HG03571 (cell line): Measurements from ENCODE around the gene SPINDOC.
"Not testable (repeated sequence)": the region's sequence is repeated elsewhere in the genome, so short reads cannot be mapped to it uniquely, and the experiment has no call there.

Source experiments
- ATAC-seq: cut with Tn5 transposase; IDR thresholded peaks from one replicate; pipeline ENCODE4 v1.9.1; 2021; ENCODE audit not compliant: unreplicated experiment

The SPINDOC gene

GRCh38 chr11:63783925-63784592 lies 29.2 kb upstream of the SPINDOC start:
- ATAC-seq: no peak

- no peak for ATAC-seq
Observed at GRCh38 chr11:63785823-63786222, 27.4 kb upstream of the SPINDOC start.

DNA sequence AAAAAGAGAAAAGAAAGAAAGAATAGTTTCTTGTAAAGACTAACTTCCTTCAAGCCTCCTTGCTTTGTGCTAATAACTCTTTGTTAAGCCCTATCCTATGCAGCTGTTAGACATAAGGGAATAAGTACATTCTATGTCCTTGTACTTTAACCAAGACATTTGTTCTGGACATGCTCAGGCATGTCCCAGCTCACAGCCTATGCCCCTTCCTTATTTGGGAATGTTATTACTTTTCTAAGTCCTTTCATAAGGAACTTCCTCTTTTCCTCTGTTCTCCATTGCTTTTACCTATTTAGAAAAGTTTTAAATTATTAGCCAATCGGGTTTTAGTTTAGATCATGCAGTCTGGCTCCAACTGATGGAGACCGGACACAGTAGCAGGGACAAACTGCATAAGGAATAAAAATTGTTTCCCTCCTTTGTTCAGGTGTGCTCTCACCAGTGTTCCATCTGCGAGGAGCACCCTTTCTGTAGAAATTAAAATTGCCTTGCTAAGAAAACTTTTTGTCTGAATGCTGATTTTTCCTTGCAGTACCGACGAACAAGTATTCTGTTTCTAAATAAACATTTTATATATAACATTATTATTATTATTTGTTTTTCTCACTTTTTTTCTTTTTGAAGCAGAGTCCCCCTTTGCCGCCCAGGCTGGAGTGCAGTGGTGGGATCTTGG lies 21.6 kb upstream of the SPINDOC start:
- ATAC-seq: no peak

DNA sequence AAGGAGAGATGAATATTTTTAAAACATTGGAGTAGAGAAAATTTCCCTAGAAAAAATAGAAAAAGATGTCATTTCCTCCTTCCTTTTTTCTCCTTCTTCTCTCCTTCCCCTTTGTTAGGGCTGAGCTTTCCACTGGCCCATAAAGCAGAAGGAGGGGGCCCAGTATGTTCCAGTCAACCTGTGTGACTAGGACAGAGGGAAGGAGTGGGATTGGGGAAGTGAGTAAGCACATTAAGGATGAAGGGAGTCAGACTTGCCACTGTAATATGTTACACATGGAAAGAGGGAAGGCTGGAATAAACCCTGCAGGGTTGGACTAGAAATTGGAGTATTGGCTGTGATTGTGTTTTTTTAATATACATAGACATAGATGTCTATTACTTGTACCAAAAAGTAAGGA lies 20.1 kb upstream of the SPINDOC start:
- ATAC-seq: no peak

- no peak for ATAC-seq
Observed at GRCh38 chr11:63795066-63795465, 18.2 kb upstream of the SPINDOC start.

GRCh38 chr11:63800921-63801320 lies 12.3 kb upstream of the SPINDOC start:
- no peak for ATAC-seq

DNA sequence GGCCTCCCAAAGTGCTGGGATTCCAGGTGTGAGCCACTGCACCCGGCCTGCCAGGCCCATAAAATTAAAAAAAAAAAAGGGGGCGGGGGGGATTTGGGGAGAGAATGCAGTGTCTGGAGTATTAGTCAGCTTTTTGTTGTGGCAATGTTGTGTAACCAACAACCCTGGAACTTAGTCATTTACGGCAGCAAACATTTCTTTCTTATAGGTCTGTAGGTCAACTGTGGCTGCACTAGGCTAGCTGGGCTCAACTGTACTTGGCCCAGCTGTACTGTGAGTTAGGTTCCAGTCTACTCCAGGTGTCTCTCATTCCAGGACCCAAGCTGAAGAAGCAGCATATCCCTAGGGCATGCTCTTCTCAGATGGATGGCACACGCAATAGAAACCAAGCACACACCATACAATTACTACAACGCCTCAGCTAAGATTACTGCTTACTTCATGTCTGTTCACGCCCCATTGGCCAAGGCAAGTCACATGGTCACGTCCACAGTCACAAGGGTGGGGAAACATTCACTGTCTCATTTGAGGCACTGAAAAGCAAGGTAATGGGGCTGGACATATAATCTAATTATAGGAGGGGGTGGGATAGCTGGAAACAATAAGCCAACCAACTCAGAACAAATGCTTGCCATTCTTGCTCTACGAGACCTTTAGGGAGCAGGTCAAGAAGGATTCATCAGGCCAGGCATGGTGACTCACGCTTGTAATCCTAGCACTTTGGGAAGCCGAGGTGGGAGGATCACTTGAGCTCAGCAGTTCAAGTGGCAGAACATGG lies 10.4 kb upstream of the SPINDOC start:
- ATAC-seq: no peak

DNA sequence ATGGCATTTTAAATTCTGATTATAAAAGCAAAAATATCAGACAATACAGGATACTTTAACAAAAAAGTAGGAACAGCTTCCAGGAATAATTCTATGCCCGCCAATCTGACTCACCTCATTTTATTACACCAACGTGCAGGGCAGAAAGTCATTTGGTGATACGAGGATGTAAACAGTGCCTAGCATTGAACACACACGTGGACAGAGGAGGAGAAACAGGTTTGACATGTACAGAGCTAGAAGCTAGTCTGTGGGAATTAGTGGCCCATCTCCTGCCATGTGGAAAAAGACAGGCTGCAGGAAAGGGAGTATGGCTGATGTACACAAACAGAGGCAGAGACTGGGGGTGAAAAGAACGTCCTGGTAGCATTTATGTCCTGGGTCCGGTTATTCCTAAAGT lies 9.0 kb upstream of the SPINDOC start:
- ATAC-seq: no peak

GRCh38 chr11:63805844-63806415 lies 7.3 kb upstream of the SPINDOC start:
- no peak for ATAC-seq

GRCh38 chr11:63810383-63810782 lies 2.9 kb upstream of the SPINDOC start:
- not testable (repeated sequence) for ATAC-seq

- no peak for ATAC-seq
Observed at GRCh38 chr11:63811522-63811921, 1.7 kb upstream of the SPINDOC start.

GRCh38 chr11:63813563-63814382 lies 517 bp downstream of the SPINDOC start:
- peak; percentile 31 for ATAC-seq

DNA sequence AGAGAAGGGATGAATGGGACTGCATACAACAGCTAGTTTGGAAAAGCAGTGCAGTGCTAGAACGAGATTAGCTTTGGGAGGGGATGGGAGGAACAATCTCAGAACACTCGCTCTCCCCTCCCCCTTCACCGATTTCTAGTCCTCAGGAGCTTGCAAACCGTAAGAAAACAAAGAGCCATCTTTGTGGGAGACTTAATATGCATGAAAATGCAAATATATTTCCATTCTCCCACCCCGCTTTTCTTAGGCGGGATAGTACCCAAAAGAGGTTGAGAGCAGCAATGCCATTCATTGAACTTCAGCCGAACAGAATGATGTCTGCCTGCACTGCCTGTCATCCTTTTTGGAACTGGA lies 1.1 kb downstream of the SPINDOC start:
- no peak for ATAC-seq

GRCh38 chr11:63816166-63816565 lies 2.9 kb downstream of the SPINDOC start:
- no peak for ATAC-seq

DNA sequence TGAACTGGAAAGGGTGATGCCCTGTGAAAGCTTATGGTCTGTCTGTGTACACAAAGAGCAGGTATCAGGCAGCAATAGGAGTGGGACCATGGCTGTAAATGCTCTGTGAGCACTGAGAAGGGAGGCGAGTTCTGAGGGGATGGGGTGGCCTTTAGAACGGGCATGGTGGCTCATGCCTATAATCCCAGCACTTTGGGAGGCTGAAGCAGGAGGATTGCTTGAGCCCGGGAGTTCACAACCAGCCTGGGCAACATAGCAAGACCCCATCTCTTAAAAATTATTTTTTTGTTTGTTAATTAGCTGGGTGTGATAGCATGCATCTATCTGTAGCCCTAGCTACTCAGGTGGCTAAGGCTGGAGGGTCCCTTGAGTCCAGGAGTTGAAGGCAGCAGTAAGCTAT lies 3.5 kb downstream of the SPINDOC start:
- ATAC-seq: no peak

- ATAC-seq: no peak
Observed at GRCh38 chr11:63817758-63818498, 4.7 kb downstream of the SPINDOC start.

DNA sequence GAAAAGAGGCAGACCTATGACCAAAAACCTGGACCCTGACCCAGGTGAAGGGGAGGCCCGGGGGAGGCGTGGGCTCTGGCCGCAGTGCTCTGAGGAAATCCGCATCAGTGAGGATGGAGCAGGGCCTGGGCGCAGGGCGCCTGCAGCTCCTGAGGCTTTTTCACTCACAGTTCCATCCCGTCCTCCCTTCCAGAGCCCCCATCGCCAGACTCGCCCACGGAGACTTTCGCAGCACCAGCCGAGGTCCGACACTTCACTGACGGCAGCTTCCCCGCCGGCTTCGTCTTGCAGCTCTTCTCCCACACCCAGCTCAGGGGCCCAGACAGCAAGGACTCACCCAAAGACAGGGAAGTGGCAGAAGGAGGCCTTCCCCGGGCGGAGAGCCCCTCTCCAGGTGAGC lies 5.4 kb downstream of the SPINDOC start:
- no peak for ATAC-seq

DNA sequence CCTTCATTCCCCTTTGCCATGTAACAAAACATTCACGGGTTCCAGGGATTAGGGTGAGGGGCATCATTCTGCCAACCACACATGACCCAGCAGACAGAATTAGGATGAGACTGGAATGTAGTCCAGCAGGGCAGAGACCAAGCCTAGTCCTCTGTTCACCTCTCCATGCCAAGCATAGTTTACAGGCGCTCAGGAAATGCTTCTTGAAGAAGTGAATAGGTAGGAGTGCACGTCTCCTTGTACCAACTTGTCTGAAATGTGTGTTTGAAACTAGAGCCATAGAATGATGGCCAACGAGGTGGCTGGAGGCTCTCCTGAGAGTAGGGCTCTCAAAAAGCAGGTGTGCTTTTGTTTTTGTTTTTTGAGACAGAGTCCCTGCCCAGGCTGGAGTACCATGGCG lies 8.2 kb downstream of the SPINDOC start:
- ATAC-seq: no peak

- ATAC-seq: no peak
Observed at GRCh38 chr11:63826471-63827190, 13.4 kb downstream of the SPINDOC start.
